Left kidney (tissue), 8 donors: ENCODE results near the gene GRID2. TPM values are rescaled to one million over a fixed set of nuclear protein-coding genes. Genes with fewer than 3 reads are reported as not detected.
A peak's percentile ranks its signal among the peaks of the same experiment; 100 is the strongest.
"Not testable (repeated sequence)": the region's sequence is repeated elsewhere in the genome, so short reads cannot be mapped to it uniquely, and the experiment has no call there.

Experiments used
- DNase-seq: peaks from one replicate; pipeline ENCODE4 v3.0.0-alpha.2; 2013
- long read RNA-seq, 8 donors: transcript quantifications; one replicate each; lab custom pipeline, GENCODE V29; 2026
- polyA plus RNA-seq: library from polyadenylated mRNA; unstranded; fragments of 120-200 nt; gene quantifications from one replicate; pipeline ENCODE4 v1.2.1, GENCODE V29; 2013; ENCODE audit not compliant: insufficient read length

GRID2 gene
- polyA plus RNA-seq, result 5.6 TPM
- long read RNA-seq, donor 1, result 0 reads
- long read RNA-seq, donor 2, result 0 reads
- long read RNA-seq, donor 3, result 0 reads
- long read RNA-seq, donor 4, result 0 reads
- long read RNA-seq, donor 5, result 0 reads
- long read RNA-seq, donor 6, result 0 reads
- long read RNA-seq, donor 7, full-length matches to known transcripts, result 1 of 1 reads
- long read RNA-seq, donor 7, partial matches to known transcripts, result 0 of 1 reads
- long read RNA-seq, donor 7, other reads (novel, unspliced or antisense), result 0 of 1 reads
- long read RNA-seq, donor 8, result 0 reads

GRCh38 chr4:92303621-92304027, at the start of gene GRID2:
Gene GRID2 (plus strand): TSS chr4:92303966.
- peak; percentile 27 for DNase-seq

- no peak for DNase-seq
These were observed 49.6 kb upstream of the GRID2 start for GRCh38 chr4:92253986-92254671.

GRCh38 chr4:92254767-92255442, 48.9 kb upstream of the GRID2 start:
- no peak for DNase-seq

GRCh38 chr4:92255920-92256244, 47.9 kb upstream of the GRID2 start:
- DNase-seq, result no peak

GRCh38 chr4:92257931-92258857, 45.6 kb upstream of the GRID2 start:
- DNase-seq, result no peak

GRCh38 chr4:92261256-92261655, 42.5 kb upstream of the GRID2 start:
- no peak for DNase-seq

GRCh38 chr4:92262371-92262770, 41.4 kb upstream of the GRID2 start:
- no peak for DNase-seq

- no peak for DNase-seq
These were observed 40.8 kb upstream of the GRID2 start for GRCh38 chr4:92263010-92263409.

- no peak for DNase-seq
These were observed 40.2 kb upstream of the GRID2 start for GRCh38 chr4:92263575-92263974.

- DNase-seq, result no peak
These were observed 39.6 kb upstream of the GRID2 start for GRCh38 chr4:92264163-92264562.

- DNase-seq, result peak; percentile 19
These were observed 38.7 kb upstream of the GRID2 start for GRCh38 chr4:92265021-92265420.

- no peak for DNase-seq
These were observed 38.0 kb upstream of the GRID2 start for GRCh38 chr4:92265798-92266197.

GRCh38 chr4:92266521-92266920, 37.2 kb upstream of the GRID2 start:
- no peak for DNase-seq

- no peak for DNase-seq
These were observed 35.1 kb upstream of the GRID2 start for GRCh38 chr4:92268642-92269041.

- DNase-seq, result no peak
These were observed 32.9 kb upstream of the GRID2 start for GRCh38 chr4:92270908-92271307.

GRCh38 chr4:92271551-92271950, 32.2 kb upstream of the GRID2 start:
- DNase-seq, result not testable (repeated sequence)

GRCh38 chr4:92277057-92277881, 26.5 kb upstream of the GRID2 start:
- not testable (repeated sequence) for DNase-seq

GRCh38 chr4:92279296-92279695, 24.5 kb upstream of the GRID2 start:
- no peak for DNase-seq

- no peak for DNase-seq
These were observed 4.6 kb upstream of the GRID2 start for GRCh38 chr4:92299152-92299551.

GRCh38 chr4:92304121-92304520, 355 bp downstream of the GRID2 start:
- peak; percentile 31 for DNase-seq

- DNase-seq, result peak; percentile 32
These were observed 840 bp downstream of the GRID2 start for GRCh38 chr4:92304606-92305005.
